Ectodermal cell (in vitro differentiated cells): Measurements from ENCODE around the gene ITGB7.

Experiments
- H3K27ac ChIP-seq: 2 replicates; pipeline ENCODE4 v1.7.0; 2013; ENCODE audit warnings: mild to moderate bottlenecking, low read depth, low read length; ENCODE audit not compliant: insufficient read depth, poor library complexity, severe bottlenecking
- H3K27me3 ChIP-seq: 2 replicates; pipeline ENCODE4 v1.7.0; 2013; ENCODE audit warnings: mild to moderate bottlenecking, low read length; ENCODE audit not compliant: insufficient read depth, control insufficient read depth, poor library complexity, severe bottlenecking
- H3K36me3 ChIP-seq: one replicate; pipeline ENCODE4 v1.7.0; 2013; ENCODE audit warnings: low read length; ENCODE audit not compliant: control insufficient read depth, insufficient read depth
- H3K4me1 ChIP-seq: one replicate; pipeline ENCODE4 v1.7.0; 2013; ENCODE audit warnings: low read length; ENCODE audit not compliant: control insufficient read depth, insufficient read depth
- H3K4me3 ChIP-seq: 2 replicates; pipeline ENCODE4 v1.7.0; 2013; ENCODE audit warnings: low read depth, low read length, control low read depth; ENCODE audit not compliant: insufficient read depth
- H3K9me3 ChIP-seq: 2 replicates; pipeline ENCODE4 v1.7.0; 2013; ENCODE audit warnings: mild to moderate bottlenecking, low read length, moderate library complexity; ENCODE audit not compliant: control insufficient read depth
- WGBS, 2 experiments: methylation state at CpG; one replicate each; pipeline ENCODE4 v1.1.7; 2013; ENCODE audit warnings: missing lambda C conversion rate in 2 of 2; 5-methylcytosine and 5-hydroxymethylcytosine counted together

ITGB7 gene

GRCh38 chr12:53230108-53230845, 23.2 kb upstream of the ITGB7 start:
- no peak overlapping the region for H3K4me3 ChIP-seq
- WGBS, 2 experiments: 69 to 74% methylated on average over 9 of the region's 10 CpGs
- H3K9me3 ChIP-seq: no peaks in the 10 kb centered on the region

GRCh38 chr12:53229454-53229853, 22.4 kb upstream of the ITGB7 start:
- H3K36me3 ChIP-seq: no peaks in the 10 kb centered on the region
- H3K27me3 ChIP-seq: peaks cover 5% of the 10 kb centered on the region
- peaks cover 40% of the 10 kb centered on the region for H3K4me1 ChIP-seq
- H3K4me3 ChIP-seq: no peak overlapping the region
- H3K9me3 ChIP-seq: no peaks in the 10 kb centered on the region
- H3K27ac ChIP-seq: no peak overlapping the region
- WGBS, 2 experiments: 86 to 93% methylated on average over 2 of the region's 2 CpGs

More at GRCh38 chr12:53230108-53230845, 23.2 kb upstream of the ITGB7 start:
- Histone ChIP-seq H3K36me3 (no peaks in the 10 kb centered on the region), H3K4me1 (peaks cover 40% of the 10 kb centered on the region), H3K27me3 (peaks cover 5% of the 10 kb centered on the region), H3K27ac (no peak overlapping the region)

GRCh38 chr12:53227836-53228235, 20.8 kb upstream of the ITGB7 start:
- H3K4me1 ChIP-seq: peaks cover 40% of the 10 kb centered on the region
- no peak overlapping the region for H3K4me3 ChIP-seq
- no peaks in the 10 kb centered on the region for H3K36me3 ChIP-seq
- H3K27ac ChIP-seq: no peak overlapping the region
- no peaks in the 10 kb centered on the region for H3K9me3 ChIP-seq
- WGBS, 2 experiments: 84 to 86% methylated on average over 1 of the region's 1 CpG
- H3K27me3 ChIP-seq: peaks cover 5% of the 10 kb centered on the region

- WGBS, 2 experiments: 92 to 93% methylated on average over 11 of the region's 11 CpGs
These were observed 20.3 kb upstream of the ITGB7 start for GRCh38 chr12:53227341-53227740.

GRCh38 chr12:53226815-53227214, 19.8 kb upstream of the ITGB7 start:
- H3K4me1 ChIP-seq: peaks cover 43% of the 10 kb centered on the region
- no peaks in the 10 kb centered on the region for H3K9me3 ChIP-seq
- H3K4me3 ChIP-seq: no peak overlapping the region
- H3K27ac ChIP-seq: no peak overlapping the region
- H3K36me3 ChIP-seq: no peaks in the 10 kb centered on the region
- peaks cover 5% of the 10 kb centered on the region for H3K27me3 ChIP-seq
- WGBS, 2 experiments: 95 to 96% methylated on average over 4 of the region's 4 CpGs

More at GRCh38 chr12:53227341-53227740, 20.3 kb upstream of the ITGB7 start:
- Histone ChIP-seq H3K4me3 (no peak overlapping the region), H3K9me3 (no peaks in the 10 kb centered on the region), H3K27me3 (peaks cover 5% of the 10 kb centered on the region), H3K36me3 (no peaks in the 10 kb centered on the region), H3K4me1 (peaks cover 40% of the 10 kb centered on the region), H3K27ac (no peak overlapping the region)

GRCh38 chr12:53225635-53226424, 18.8 kb upstream of the ITGB7 start:
- Histone ChIP-seq H3K9me3 (no peaks in the 10 kb centered on the region), H3K27ac (no peak overlapping the region), H3K36me3 (no peaks in the 10 kb centered on the region), H3K27me3 (no peaks in the 10 kb centered on the region), H3K4me3 (no peak overlapping the region), H3K4me1 (peaks cover 43% of the 10 kb centered on the region)
- WGBS, 2 experiments: 83 to 86% methylated on average over 10 of the region's 10 CpGs

GRCh38 chr12:53224897-53225634, 18.0 kb upstream of the ITGB7 start:
- Histone ChIP-seq H3K4me3 (no peak overlapping the region), H3K36me3 (no peaks in the 10 kb centered on the region), H3K9me3 (no peaks in the 10 kb centered on the region), H3K27me3 (no peaks in the 10 kb centered on the region), H3K27ac (no peak overlapping the region), H3K4me1 (peaks cover 43% of the 10 kb centered on the region)
- WGBS, 2 experiments: 82% methylated on average over 10 of the region's 10 CpGs

GRCh38 chr12:53224061-53224896, 17.2 kb upstream of the ITGB7 start:
- Histone ChIP-seq H3K4me3 (no peak overlapping the region), H3K4me1 (peaks cover 43% of the 10 kb centered on the region), H3K27me3 (peaks cover 6% of the 10 kb centered on the region), H3K27ac (no peak overlapping the region), H3K9me3 (no peaks in the 10 kb centered on the region), H3K36me3 (no peaks in the 10 kb centered on the region)
- WGBS, 2 experiments: 49 to 52% methylated on average over 11 of the region's 11 CpGs

- Histone ChIP-seq H3K9me3 (no peaks in the 10 kb centered on the region), H3K27me3 (peaks cover 10% of the 10 kb centered on the region), H3K27ac (no peak overlapping the region), H3K4me1 (peaks cover 48% of the 10 kb centered on the region), H3K36me3 (no peaks in the 10 kb centered on the region), H3K4me3 (no peak overlapping the region)
- WGBS, 2 experiments: 11 to 12% methylated on average over 16 of the region's 16 CpGs
These were observed 16.5 kb upstream of the ITGB7 start for GRCh38 chr12:53223389-53224060.
